Spleen (tissue), 11 donors: ENCODE data around the gene CD38. TPM values are rescaled to one million over a fixed set of nuclear protein-coding genes. Genes with fewer than 3 reads are reported as not detected.
"Not testable (repeated sequence)": the region's sequence is repeated elsewhere in the genome, so short reads cannot be mapped to it uniquely, and the experiment has no call there.

Experiments
- DNase-seq: peaks from one replicate; pipeline ENCODE4 v3.0.0-alpha.2; 2020
- H3K27ac ChIP-seq, 8 donors: fragments of 200-600 bp; sonication (generic) in 7 of 8; 1 replicate in 4 of 8; 2 replicates in 4 of 8; pipeline versions ENCODE4 v1.5.0 to v1.8.0; 2016 to 2021; ENCODE audit warnings: inconsistent platforms in 4 of 8, mild to moderate bottlenecking in 4 of 8, moderate library complexity in 1 of 8
- H3K27me3 ChIP-seq, 7 donors: fragments of 200-600 bp; sonication (generic) in 6 of 7; replicated peaks in 1 of 7; 1 replicate in 4 of 7; 2 replicates in 3 of 7; pipeline versions ENCODE4 v1.5.0 to v1.8.0; 2016 to 2021; ENCODE audit warnings: inconsistent platforms in 3 of 7, mild to moderate bottlenecking in 1 of 7
- H3K36me3 ChIP-seq, 6 donors: fragments of 200-600 bp; sonication (generic) in 5 of 6; 1 replicate in 4 of 6; 2 replicates in 2 of 6; pipeline versions ENCODE4 v1.5.0 to v1.8.0; 2016 to 2021; ENCODE audit warnings: inconsistent platforms in 2 of 6
- H3K4me1 ChIP-seq, 6 donors: fragments of 200-600 bp; sonication (generic) in 5 of 6; 1 replicate in 3 of 6; 2 replicates in 3 of 6; pipeline versions ENCODE4 v1.5.0 to v1.8.0; 2016 to 2021; ENCODE audit warnings: inconsistent platforms in 3 of 6
- H3K4me3 ChIP-seq, 8 donors: fragments of 200-600 bp; sonication (generic) in 7 of 8; 1 replicate in 4 of 8; 2 replicates in 4 of 8; pipeline versions ENCODE4 v1.5.0 to v1.8.0; 2016 to 2021; ENCODE audit warnings: inconsistent platforms in 4 of 8, mild to moderate bottlenecking in 4 of 8, moderate library complexity in 2 of 8
- H3K9me3 ChIP-seq, 8 donors: fragments of 200-600 bp; sonication (generic) in 7 of 8; 1 replicate in 4 of 8; 2 replicates in 4 of 8; pipeline versions ENCODE4 v1.5.0 to v1.8.0; 2016 to 2021; ENCODE audit warnings: inconsistent platforms in 4 of 8
- CTCF ChIP-seq, 11 experiments: fragments of 200-600 bp in 7 of 11; fragments of 450-650 bp in 4 of 11; sonication (generic) in 4 of 11; IDR thresholded peaks in 8 of 11; conservative IDR thresholded peaks in 3 of 11; 1 replicate in 7 of 11; 2 replicates in 4 of 11; pipeline versions ENCODE4 v1.4.0 to v1.8.0; 2016 to 2021; ENCODE audit warnings: antibody characterized with exemption in 11 of 11, inconsistent platforms in 4 of 11, mild to moderate bottlenecking in 1 of 11
- POLR2A ChIP-seq, 3 donors: fragments of 450-650 bp; IDR thresholded peaks; one replicate each; pipeline ENCODE4 v1.5.1; 2017; ENCODE audit warnings: antibody characterized with exemption in 3 of 3, mild to moderate bottlenecking in 1 of 3
- POLR2AphosphoS5 ChIP-seq, 3 donors: sonication (generic); formaldehyde crosslinking; IDR thresholded peaks; one replicate each; pipeline ENCODE4 v1.5.1; 2017; ENCODE audit warnings: antibody characterized with exemption in 3 of 3
- WGBS, 5 donors: extraction: QIAGEN DNeasy Blood & Tissue Kit in 3 of 5; methylation state at CpG; one replicate each; pipeline versions ENCODE4 v1.1.5 to v1.1.7; 2013 to 2018; 5-methylcytosine and 5-hydroxymethylcytosine counted together
- intact Hi-C: fragments of 100-400 bp; cut with DNase I; formaldehyde crosslinking; loops from one replicate; pipeline ENCODE4 v1.15.0; 2023; ENCODE audit warnings: low total_unique reads
- polyA plus RNA-seq, 3 donors: library from polyadenylated mRNA; stranded (reverse); fragments of 200-250 nt; gene quantifications; one replicate each; pipeline ENCODE4 v1.2.1, GENCODE V29; 2013
- total RNA-seq, 7 donors: library from RNA; depleted of rRNA in 3 of 7; stranded (reverse); fragments of >200 nt in 3 of 7; fragmentation: NEBNext Ultra II Directional in 4 of 7; extraction: Animal tissue kit (Norgen Biotek cat#: 25700) in 4 of 7; gene quantifications; one replicate each; pipeline versions ENCODE4 v1.1.0 to v1.2.1, GENCODE V29; 2016 to 2021
- donor health status: healthy with polysubstance abuse.
- donor health status: DM: no; HTN: no; CAD: no; lungs with moderate emphysema.
- donor health status: DM: no; HTN: no; CAD: no.
- donor health status: Bipolar disorder and iron deficiency.
- donor health status: healthy.
- donor health status: DM: no; HTN: no; CAD: no.
- donor health status: DM: yes; HTN: yes; CAD: no.

The CD38 gene
- total and polyA plus RNA-seq, 10 donors, result 4.9 to 92.9 (median 54.4) TPM

GRCh38 chr4:15837591-15837990, 59.5 kb downstream of the CD38 start:
- Histone ChIP-seq H3K27ac (no peak overlapping the region), H3K36me3 (peaks cover 0 to 58% (median 15%) of the 10 kb centered on the region in 6 donors), H3K4me3 (no peak overlapping the region), H3K9me3 (no peaks in the 10 kb centered on the region), H3K27me3 (no peaks in the 10 kb centered on the region), H3K4me1 (no peaks in the 10 kb centered on the region)
- TF ChIP-seq POLR2A (IDR thresholded peaks at IDR 0.05) (no peak), POLR2AphosphoS5 (IDR thresholded peaks at IDR 0.05) (no peak), CTCF (IDR thresholded peaks at IDR 0.05 in 8 of 11, conservative IDR thresholded peaks at IDR 0.05 in 3 of 11) (no peak)
- DNase-seq, result no peak
- 88 to 96% (median 93%) methylated on average over 1 of the region's 1 CpG for WGBS, 5 donors
- intact Hi-C loops, result no loop called here

- H3K27me3 ChIP-seq, H3K27ac ChIP-seq, DNase-seq, intact Hi-C loops, H3K4me1 ChIP-seq, H3K4me3 ChIP-seq, H3K9me3 ChIP-seq: not testable (repeated sequence)
- H3K36me3 ChIP-seq, result peaks cover 0 to 39% (median 15%) of the 10 kb centered on the region in 6 donors
- WGBS, 5 donors, result 94 to 99% (median 94%) methylated on average over 7 to 10 of the region's 16 CpGs
Measured at GRCh38 chr4:15841194-15841730, 63.1 kb downstream of the CD38 start.

- no peaks in the 10 kb centered on the region for H3K27me3 ChIP-seq
- peaks cover 0 to 35% (median 0%) of the 10 kb centered on the region in 6 donors for H3K36me3 ChIP-seq
- no peaks in the 10 kb centered on the region for H3K4me1 ChIP-seq
- H3K27ac ChIP-seq, result no peak overlapping the region
- no peak for DNase-seq
- no peak overlapping the region for H3K4me3 ChIP-seq
- 93 to 97% (median 95%) methylated on average over 2 of the region's 2 CpGs for WGBS, 5 donors
- intact Hi-C loops, result no loop called here
- TF ChIP-seq POLR2A (IDR thresholded peaks at IDR 0.05) (no peak), POLR2AphosphoS5 (IDR thresholded peaks at IDR 0.05) (no peak), CTCF (IDR thresholded peaks at IDR 0.05 in 8 of 11, conservative IDR thresholded peaks at IDR 0.05 in 3 of 11) (no peak)
- no peaks in the 10 kb centered on the region for H3K9me3 ChIP-seq
Measured at GRCh38 chr4:15847746-15848145, 69.6 kb downstream of the CD38 start.

- no peaks in the 10 kb centered on the region for H3K4me1 ChIP-seq
- DNase-seq, result no peak
- no peak overlapping the region for H3K4me3 ChIP-seq
- no peak for TF ChIP-seq CTCF (IDR thresholded peaks at IDR 0.05 in 8 of 11, conservative IDR thresholded peaks at IDR 0.05 in 3 of 11)
- no peak for TF ChIP-seq POLR2AphosphoS5 (IDR thresholded peaks at IDR 0.05)
- H3K36me3 ChIP-seq, result peaks cover 0 to 35% (median 0%) of the 10 kb centered on the region in 6 donors
- intact Hi-C loops, result no loop called here
- H3K9me3 ChIP-seq, result no peaks in the 10 kb centered on the region
- H3K27me3 ChIP-seq, result no peaks in the 10 kb centered on the region
- no peak overlapping the region for H3K27ac ChIP-seq
- 80 to 85% (median 82%) methylated on average over 10 of the region's 10 CpGs for WGBS, 5 donors
Measured at GRCh38 chr4:15848191-15848842, 70.2 kb downstream of the CD38 start.
